Stimulated activated CD4-positive, alpha-beta T cell treated with anti-CD3 and anti-CD28 coated beads, Interleukin-2, amount 100 ng/mL, for 4 hours (primary cell): ENCODE measurements around the gene MYLK4.

Experiments used
- DNase-seq: peaks from one replicate; pipeline ENCODE4 v3.0.0-alpha.2; 2020; ENCODE audit warnings: low read depth

The MYLK4 gene

DNA sequence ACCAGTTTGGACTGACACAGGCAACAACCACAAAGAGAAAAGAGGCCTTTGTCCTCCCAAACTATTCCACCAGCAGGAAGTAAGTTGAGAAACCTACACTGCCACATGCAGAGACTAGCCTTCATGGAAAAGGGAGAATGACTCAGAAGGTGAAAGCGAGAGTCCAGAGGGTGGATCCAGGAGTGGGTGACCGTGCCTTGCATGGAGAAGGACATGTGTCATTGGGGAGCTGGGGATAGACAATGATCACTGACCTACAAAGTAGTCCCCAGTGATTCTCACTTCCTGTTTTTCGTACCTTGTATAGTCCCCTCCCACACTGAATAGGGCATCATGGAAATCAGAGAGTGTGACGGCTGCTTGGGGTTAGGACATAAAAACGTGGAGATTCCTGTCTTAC, 91.9 kb downstream of the MYLK4 start:
- DNase-seq: no peak

DNA sequence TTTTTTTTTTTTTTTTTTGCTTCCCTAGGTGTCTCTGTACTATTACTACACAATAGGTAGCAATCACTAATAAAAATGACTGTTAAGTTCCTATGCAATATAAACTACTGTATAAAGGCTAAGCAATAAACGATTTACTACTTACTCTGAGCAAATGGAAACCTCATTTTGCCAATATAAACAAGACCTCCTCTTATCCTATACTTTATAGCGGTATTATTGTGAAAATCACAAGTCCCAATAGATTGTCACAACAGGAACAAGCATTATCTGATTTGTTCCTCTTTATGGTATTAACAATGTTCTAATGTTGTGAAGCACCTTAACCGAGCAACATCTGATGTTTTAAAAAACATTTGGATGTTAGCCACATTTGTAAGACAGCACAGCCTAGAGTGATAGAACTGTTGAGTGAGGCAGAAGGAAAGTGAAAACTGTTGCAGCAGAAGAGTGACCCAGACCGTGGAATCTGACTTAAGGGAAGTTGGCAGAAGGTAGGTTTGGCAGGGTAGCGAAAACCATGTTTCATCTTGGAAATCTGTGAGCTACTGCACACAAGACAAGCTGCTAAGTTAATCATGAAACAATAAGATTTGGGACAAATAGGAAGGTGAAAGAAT, 94.2 kb downstream of the MYLK4 start:
- DNase-seq: no peak

DNA sequence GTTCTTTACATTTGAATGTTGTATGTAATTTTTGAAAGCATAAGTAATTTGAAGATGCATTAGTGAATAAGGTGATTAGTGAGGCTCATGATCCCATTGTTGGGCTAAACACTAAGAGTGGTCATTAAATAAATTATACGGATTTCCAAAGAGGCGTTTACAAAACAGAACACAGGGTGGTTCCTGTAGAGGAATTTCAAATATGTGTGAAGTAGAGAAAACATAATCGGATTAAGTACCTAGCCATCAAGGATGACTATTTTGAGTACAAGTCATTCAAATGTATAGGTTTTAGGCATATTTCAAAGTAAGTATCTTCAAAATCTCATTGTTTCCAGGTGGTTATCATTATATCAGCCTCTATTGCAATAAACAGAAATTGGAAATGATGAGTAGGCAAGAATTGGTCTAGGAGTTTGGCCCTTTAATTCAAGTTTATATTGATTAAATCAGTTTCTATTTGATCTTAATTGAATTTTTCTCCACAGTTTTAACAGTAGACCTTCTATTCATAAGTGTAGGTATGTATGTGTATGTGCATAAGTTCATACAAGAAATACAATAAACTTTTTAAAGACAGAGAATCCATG, 94.8 kb downstream of the MYLK4 start:
- DNase-seq: no peak

DNA sequence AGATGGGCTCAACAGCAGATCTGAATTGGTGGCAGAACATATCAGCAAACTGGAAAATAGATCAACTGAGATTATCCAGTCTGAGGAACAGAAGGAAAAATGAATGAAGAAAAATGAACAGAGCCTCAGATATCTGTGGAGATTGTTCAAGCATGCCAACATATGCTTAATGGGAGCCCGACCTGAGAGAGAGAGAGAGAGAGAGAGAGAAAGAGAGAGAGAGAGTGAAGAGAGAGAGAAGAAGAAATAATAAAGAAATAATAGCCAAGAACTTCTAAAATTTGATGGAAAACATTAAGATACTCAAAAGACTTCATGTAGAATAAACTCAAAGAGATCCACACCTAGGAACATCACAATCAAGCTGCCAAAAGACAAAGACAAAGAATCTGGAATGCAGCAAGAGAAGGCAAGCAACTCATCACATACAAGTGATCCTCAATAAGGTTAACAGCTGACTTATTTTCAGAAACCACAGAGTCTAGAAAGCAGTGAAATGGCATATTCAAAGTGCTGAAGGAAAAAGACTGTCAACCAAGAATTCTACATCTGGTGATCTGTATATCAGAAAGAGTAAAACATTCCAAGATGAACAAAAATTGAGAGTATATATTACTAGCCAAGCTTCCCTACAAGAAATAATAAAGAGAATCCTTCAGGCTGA, 97.2 kb downstream of the MYLK4 start:
- DNase-seq: no peak

GRCh38 chr6:2652611-2653010, 98.1 kb downstream of the MYLK4 start:
- no peak for DNase-seq

DNA sequence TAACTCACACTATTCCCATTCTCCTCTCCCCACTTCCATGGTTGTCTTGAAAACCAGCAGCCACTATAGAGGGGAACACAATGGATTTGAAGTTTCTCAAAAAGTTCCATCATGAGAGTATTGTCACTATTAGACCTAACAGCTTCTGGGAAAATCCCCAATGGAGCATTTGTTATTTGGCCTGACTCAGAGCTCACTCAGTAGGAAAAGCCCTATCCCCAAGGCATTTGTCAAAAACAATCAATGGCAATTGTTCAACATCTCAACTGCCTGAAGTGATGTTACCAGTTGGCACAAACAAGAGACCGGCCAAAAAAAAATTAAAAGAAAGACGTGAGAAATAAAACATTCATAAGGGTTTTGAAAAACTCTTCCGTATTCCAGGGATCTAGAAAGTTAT, 98.8 kb downstream of the MYLK4 start:
- no peak for DNase-seq

GRCh38 chr6:2651536-2651935, 99.2 kb downstream of the MYLK4 start:
- DNase-seq: no peak

DNA sequence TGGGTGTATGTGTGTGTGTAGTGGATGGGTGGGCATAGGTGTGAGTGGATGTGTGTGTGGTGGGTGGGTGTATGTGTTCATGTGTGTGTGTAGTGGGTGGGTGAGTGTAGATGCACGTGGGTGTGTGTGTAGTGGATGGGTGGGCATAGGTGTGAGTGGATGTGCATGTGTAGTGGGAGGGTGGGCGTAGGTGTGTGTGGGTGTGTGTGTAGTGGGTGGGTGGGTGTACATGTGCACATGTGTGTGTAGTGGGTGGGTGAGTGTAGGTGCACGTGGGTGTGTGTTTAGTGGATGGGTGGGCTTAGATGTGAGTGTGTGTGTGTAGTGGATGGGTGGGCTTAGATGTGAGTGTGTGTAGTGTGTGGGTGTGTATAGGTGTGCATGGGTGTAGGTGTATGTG, 104.4 kb downstream of the MYLK4 start:
- no peak for DNase-seq

DNA sequence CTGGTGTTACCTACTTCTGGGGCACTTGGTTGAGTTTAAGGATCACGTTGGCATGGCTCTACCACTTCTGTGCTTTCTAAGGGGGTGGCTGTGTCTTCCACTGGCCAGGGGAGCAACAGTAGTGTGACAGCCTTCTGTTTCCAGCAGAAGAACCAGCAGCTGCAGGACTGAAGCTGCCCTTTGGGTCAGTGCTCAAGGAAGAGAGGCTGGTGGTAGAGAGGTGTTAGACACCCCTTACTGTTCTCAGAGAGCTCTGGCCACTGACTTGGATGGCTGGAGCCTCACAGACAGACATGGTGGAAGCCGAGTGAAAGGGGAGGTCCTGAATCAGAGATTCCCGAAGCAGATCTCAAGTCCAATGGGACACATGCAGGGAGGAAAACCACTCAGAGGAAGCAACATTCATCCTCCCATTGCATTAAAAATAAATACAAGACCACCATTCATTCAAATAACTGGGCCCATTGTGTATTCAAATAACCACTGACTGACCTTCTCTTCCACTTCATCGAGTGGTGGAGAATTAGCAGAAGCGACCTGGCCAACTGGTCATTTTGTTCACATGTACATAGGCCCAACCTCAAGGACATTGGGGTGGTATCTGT, 106.7 kb downstream of the MYLK4 start:
- no peak for DNase-seq

GRCh38 chr6:2643130-2643529, 107.6 kb downstream of the MYLK4 start:
- DNase-seq: no peak

GRCh38 chr6:2641044-2641725, 109.5 kb downstream of the MYLK4 start:
- DNase-seq: no peak

GRCh38 chr6:2640551-2640950, 110.2 kb downstream of the MYLK4 start:
- no peak for DNase-seq

DNA sequence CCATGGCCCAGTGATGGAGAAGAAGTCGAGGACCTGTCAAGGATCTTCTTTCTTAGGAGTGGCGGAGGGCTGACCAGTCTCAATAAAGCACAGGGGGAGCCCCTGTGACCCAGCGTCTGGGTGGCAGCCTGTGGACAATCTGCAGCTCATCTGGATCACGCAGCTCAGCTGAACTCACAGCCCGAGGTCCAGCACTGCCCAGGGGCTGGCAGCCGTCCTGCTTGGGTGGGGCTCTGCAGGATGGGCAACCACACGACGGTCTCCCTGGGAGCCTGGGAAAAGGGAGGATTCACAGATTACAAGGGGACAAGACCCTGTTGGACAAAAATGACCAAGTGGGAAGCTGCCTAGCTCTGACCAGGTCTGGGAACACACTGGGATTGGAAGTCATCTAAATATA, 110.8 kb downstream of the MYLK4 start:
- DNase-seq: no peak

DNA sequence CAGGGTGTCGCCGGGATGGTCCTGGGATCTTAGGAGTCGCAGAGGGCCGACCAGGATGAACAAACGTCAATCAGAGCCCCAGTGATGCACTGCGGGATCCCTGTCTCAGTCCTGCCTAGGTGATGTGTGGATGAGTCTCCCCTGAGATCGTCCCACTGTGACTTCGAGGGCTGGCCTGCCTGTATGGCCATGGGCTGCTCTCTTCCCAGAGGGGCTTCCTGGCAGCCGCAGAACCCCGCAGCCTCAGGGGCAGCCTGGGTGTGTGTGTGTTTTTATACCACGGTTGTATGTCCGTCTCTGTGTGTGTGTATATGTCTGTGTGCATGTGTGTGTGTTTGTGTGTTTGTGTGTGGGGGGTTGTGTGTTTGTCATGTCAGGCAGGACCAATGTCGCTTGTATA, 111.6 kb downstream of the MYLK4 start:
- no peak for DNase-seq

DNA sequence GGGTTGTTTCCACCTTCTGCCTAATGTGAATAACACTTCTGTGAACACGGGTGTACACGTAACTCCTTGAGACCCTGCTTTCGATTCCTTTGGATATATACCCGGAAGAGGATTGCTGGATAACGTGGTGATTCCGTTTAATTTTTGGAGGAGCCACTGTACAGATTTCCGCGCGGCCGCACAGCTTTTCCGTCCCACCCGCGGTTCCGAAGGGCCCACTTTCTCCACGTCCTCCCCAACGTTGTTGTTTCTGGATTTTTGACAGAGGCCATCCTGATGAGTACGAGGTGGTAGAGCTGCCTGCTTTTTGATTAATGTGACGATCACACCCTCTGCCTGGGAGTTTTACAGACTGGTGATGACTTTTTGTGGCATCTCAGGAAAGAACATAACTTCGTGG, 114.0 kb downstream of the MYLK4 start:
- no peak for DNase-seq

- no peak for DNase-seq
Measured at GRCh38 chr6:2635911-2636310, 114.8 kb downstream of the MYLK4 start.

GRCh38 chr6:2634139-2634964, 116.4 kb downstream of the MYLK4 start:
- peak; percentile 73 for DNase-seq

- no peak for DNase-seq
Measured at GRCh38 chr6:2633736-2634135, 117.0 kb downstream of the MYLK4 start.

GRCh38 chr6:2632976-2633584, 117.6 kb downstream of the MYLK4 start:
- no peak for DNase-seq

DNA sequence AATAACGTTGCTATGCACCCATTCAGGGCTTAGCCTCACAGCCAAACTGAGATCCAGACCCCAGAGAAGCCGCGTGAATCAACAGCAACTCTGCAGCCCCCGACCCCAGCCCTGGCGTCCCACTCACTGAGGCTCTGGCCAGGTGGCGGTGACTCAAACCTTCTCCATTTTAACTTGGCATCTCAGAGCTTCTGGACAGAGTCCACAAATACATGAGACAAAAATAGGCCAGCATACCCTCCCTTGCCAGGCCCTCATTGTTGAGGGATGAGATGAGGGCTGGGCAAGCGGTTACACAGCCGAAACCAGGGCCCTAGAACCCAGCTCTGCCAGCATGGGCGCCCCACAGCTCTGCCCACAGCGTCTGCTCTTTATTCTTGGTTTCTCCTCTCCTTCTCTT, 118.4 kb downstream of the MYLK4 start:
- DNase-seq: no peak

- no peak for DNase-seq
Measured at GRCh38 chr6:2630891-2631571, 119.7 kb downstream of the MYLK4 start.
